Measurements from ENCODE around the gene TECR.

The TECR gene

GRCh38 chr19:14515501-14516047, 13.8 kb upstream of the TECR start:
- no peak for TF ChIP-seq CTCF (IDR thresholded peaks at IDR 0.05; ENCODE audit: low read depth, low read length)
- DNase-seq, result no peak
- Histone ChIP-seq H3K9me3 (ENCODE audit: severe bottlenecking) (no peaks in the 10 kb centered on the region), H3K4me3 (ENCODE audit: low read depth, low read length) (no peak overlapping the region), H3K27me3 (ENCODE audit: insufficient read depth, low read depth, severe bottlenecking) (no peaks in the 10 kb centered on the region), H3K27ac (no peak overlapping the region), H3K36me3 (peaks cover 40% of the 10 kb centered on the region)

- no peak overlapping the region for H3K4me3 ChIP-seq (ENCODE audit: low read depth, low read length)
- H3K27me3 ChIP-seq (ENCODE audit: insufficient read depth, low read depth, severe bottlenecking), result no peaks in the 10 kb centered on the region
- no peak overlapping the region for H3K27ac ChIP-seq
- peaks cover 40% of the 10 kb centered on the region for H3K36me3 ChIP-seq
- DNase-seq, result no peak
- no peaks in the 10 kb centered on the region for H3K9me3 ChIP-seq (ENCODE audit: severe bottlenecking)
- TF ChIP-seq CTCF (IDR thresholded peaks at IDR 0.05; ENCODE audit: low read depth, low read length), result 0 out of 2 replicates have a peak, but pooled peaks have one; percentile 14
These were observed 13.3 kb upstream of the TECR start for GRCh38 chr19:14516048-14516534.

- Histone ChIP-seq H3K4me3 (ENCODE audit: low read depth, low read length) (peak overlapping the region; percentile 66), H3K9me3 (ENCODE audit: severe bottlenecking) (no peaks in the 10 kb centered on the region), H3K27me3 (ENCODE audit: insufficient read depth, low read depth, severe bottlenecking) (no peaks in the 10 kb centered on the region), H3K27ac (no peak overlapping the region; the same call in 1 of the 2 replicates), H3K36me3 (peaks cover 40% of the 10 kb centered on the region)
- no peak for DNase-seq
- no peak for TF ChIP-seq CTCF (IDR thresholded peaks at IDR 0.05; ENCODE audit: low read depth, low read length)
These were observed 12.5 kb upstream of the TECR start for GRCh38 chr19:14516746-14517438.

- no peaks in the 10 kb centered on the region for H3K27me3 ChIP-seq (ENCODE audit: insufficient read depth, low read depth, severe bottlenecking)
- no peaks in the 10 kb centered on the region for H3K9me3 ChIP-seq (ENCODE audit: severe bottlenecking)
- H3K4me3 ChIP-seq (ENCODE audit: low read depth, low read length), result peak overlapping the region; percentile 66
- no peak for TF ChIP-seq CTCF (IDR thresholded peaks at IDR 0.05; ENCODE audit: low read depth, low read length)
- H3K27ac ChIP-seq, result peak overlapping the region; percentile 95
- peaks cover 40% of the 10 kb centered on the region for H3K36me3 ChIP-seq
- no peak for DNase-seq
These were observed 12.0 kb upstream of the TECR start for GRCh38 chr19:14517446-14517839.

- Histone ChIP-seq H3K27ac (peak within 1 kb of the TSS; percentile 95), H3K4me3 (ENCODE audit: low read depth, low read length) (peak within 1 kb of the TSS; percentile 66), H3K9me3 (ENCODE audit: severe bottlenecking) (no peaks in the 10 kb centered on the region), H3K36me3 (peaks cover 39% of the 10 kb centered on the region), H3K27me3 (ENCODE audit: insufficient read depth, low read depth, severe bottlenecking) (no peaks in the 10 kb centered on the region)
- DNase-seq, result peak; percentile 57
- TF ChIP-seq CTCF (IDR thresholded peaks at IDR 0.05; ENCODE audit: low read depth, low read length), result no peak
These were observed 11.4 kb upstream of the TECR start, which contains the start of gene DNAJB1 for GRCh38 chr19:14517840-14518505. TSS of gene DNAJB1 (minus strand) at chr19:14518397. CDS start at chr19:14518349, 48 bp downstream.
